Retinal pigment epithelial cell (primary cell): ENCODE results near the gene JAK3.

Source experiments
- DNase-seq: peaks from one replicate; pipeline ENCODE4 v3.0.0-alpha.2; 2010; ENCODE audit warnings: low read depth
- H3K4me3 ChIP-seq: 2 replicates; pipeline ENCODE4 v1.5.1; 2011; ENCODE audit warnings: mild to moderate bottlenecking, low read length, control low read depth, moderate library complexity
- TF ChIP-seq, protein P1 (sequence below): conservative IDR thresholded peaks from 2 replicates; pipeline ENCODE4 v1.5.1; 2011; ENCODE audit warnings: low read depth, low read length, control low read depth, inconsistent platforms

Gene JAK3

DNA sequence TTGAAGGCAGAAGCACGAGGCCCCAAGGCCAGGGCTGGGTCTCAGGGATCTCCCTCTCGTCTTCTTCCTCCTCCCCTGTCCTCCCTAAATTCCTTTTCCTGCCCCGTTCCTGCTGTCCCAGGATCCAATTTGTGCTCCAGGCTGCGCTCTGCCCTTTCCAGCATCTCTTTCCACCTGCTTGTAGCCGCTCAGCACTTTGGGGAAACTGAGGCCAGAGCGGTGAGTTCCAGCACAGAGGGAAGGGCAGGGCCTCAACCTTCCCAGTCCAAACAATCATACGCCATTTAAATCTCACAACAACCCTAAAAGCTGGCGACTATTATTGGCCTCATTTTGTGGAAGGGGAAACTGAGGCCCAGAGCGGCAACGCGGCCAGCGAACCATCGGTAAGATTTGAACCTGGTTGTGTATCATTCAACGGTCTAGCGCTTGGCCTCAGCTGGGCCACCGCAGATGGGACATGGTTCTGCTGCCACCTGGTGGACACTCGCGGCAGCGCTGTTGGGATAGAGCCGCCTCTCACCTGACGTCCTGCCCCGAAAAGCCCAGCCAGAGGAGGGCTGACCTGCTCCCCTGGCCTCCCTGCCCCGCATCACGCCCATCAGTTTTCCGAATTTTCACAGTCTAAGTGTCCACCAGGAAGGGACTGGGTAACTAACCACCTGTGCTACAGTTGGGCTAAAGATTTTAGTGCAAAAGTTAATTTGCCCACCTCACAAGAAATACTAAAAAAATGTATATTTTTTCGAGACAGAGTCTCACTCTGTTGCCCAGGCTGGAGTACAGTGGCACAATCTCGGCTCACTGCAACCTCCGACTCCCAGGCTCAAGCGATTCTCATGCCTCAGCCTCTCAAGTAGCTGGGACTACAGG, 7.7 kb upstream of the JAK3 start:
- DNase-seq = no peak
- TF ChIP-seq, protein P1, sequence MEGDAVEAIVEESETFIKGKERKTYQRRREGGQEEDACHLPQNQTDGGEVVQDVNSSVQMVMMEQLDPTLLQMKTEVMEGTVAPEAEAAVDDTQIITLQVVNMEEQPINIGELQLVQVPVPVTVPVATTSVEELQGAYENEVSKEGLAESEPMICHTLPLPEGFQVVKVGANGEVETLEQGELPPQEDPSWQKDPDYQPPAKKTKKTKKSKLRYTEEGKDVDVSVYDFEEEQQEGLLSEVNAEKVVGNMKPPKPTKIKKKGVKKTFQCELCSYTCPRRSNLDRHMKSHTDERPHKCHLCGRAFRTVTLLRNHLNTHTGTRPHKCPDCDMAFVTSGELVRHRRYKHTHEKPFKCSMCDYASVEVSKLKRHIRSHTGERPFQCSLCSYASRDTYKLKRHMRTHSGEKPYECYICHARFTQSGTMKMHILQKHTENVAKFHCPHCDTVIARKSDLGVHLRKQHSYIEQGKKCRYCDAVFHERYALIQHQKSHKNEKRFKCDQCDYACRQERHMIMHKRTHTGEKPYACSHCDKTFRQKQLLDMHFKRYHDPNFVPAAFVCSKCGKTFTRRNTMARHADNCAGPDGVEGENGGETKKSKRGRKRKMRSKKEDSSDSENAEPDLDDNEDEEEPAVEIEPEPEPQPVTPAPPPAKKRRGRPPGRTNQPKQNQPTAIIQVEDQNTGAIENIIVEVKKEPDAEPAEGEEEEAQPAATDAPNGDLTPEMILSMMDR = peak; percentile 92
- H3K4me3 ChIP-seq = no peak overlapping the region

DNA sequence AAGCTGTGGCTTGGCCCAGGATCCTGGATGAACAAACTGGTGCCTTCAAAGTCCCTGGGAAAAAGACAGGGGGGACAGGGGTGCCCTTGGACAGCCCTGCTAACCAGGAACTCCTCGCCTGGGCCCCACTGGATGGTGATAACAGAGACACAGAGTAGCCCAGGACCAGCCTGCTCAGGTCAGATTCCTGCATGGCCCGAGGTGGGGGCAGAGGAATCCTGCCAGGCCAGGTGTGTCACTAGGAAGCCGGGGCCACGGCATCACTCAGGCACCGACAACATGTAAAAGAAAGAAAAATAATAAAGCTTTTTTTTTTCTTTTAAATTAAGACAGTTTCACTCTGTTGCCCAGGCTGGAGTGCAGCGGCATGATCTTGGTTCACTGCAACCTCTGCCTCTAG, 6.3 kb upstream of the JAK3 start:
- TF ChIP-seq, protein P1 = no peak
- DNase-seq = no peak
- no peak overlapping the region for H3K4me3 ChIP-seq

DNA sequence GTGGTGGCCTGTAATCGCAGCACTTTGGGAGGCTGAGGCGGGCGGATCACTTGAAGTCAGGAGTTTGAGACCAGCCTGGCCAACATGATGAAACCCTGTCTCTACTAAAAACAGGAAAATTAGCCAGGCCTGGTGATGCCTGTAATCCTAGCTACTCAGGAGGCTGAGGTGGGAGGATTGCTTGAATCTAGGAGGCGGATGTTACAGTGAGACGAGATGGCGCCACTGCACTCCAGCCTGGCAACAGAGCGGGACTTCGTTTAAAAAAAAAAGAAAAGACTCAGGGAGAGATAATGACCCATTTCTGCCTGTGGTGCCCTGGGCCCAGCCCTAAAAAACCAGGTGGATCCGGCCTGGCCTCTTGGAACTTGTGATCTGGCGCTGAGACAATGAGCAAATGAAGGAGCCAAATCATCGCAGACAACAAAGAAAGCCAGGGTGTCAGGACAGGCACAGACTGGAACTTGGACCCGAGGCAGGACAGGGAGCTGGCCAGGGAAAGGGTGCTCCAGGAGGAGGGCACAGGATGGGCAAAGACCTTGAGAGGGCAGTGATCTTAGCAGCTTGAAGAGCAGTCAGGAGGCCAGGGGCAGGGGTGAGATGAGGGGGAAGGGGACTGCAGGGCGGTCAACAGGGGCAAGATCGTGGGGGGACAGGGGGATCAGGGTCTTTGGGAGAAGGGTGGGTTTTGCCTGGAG, 962 bp upstream of the JAK3 start:
- no peak for DNase-seq

DNA sequence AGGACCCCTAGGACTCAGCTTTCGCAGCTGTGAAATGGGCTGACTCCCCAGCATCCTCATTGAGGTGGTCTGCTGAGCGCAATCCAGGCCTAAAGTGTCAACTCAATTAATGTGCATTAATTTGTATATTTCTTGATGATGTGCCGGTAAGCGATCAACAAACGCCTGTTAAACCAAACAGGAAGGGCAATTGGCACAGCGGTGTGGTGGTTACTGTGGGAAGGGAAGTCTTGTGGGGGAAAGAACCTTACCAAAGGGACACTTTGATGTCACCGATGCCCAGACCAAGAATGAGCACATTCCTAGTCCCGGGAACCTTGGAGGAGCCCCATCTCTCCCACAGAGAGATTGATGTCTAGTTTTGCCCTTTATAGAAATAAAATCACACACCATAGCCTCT, 1.6 kb downstream of the JAK3 start:
- no peak overlapping the region for H3K4me3 ChIP-seq
- DNase-seq = no peak
- TF ChIP-seq, protein P1 = no peak

More for the DNA sequence above, 962 bp upstream of the JAK3 start:
- H3K4me3 ChIP-seq = no peak overlapping the region
- TF ChIP-seq, protein P1 = no peak

DNA sequence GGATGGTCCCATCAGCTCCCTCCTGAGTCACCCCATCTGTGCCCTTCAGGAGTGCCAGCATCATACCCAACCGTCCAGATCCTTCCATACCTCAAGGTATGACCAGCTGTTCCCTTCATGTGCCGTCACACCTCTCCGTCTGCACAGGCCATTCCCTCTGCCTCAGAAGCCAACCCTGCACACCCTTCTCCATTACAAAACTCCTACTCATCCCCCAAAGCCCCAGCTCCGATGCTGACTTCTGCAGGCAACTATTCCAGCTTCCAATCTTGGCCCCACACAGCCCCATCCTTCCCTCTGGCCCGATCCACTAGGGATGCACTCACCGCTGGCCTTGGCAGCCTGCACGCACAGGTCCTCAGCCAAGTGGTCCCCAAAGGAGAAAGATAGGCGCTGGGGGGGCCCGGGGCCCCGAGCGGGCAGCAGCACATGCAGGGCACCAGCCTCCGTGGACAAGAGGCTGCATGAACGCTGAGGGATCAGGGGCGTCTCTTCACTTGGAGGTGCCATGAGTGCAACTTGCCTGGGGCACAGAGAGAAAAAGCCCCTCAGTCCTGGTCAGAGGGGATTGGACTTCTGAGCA, 3.8 kb downstream of the JAK3 start:
- TF ChIP-seq, protein P1 = no peak
- DNase-seq = no peak
- H3K4me3 ChIP-seq = no peak overlapping the region

DNA sequence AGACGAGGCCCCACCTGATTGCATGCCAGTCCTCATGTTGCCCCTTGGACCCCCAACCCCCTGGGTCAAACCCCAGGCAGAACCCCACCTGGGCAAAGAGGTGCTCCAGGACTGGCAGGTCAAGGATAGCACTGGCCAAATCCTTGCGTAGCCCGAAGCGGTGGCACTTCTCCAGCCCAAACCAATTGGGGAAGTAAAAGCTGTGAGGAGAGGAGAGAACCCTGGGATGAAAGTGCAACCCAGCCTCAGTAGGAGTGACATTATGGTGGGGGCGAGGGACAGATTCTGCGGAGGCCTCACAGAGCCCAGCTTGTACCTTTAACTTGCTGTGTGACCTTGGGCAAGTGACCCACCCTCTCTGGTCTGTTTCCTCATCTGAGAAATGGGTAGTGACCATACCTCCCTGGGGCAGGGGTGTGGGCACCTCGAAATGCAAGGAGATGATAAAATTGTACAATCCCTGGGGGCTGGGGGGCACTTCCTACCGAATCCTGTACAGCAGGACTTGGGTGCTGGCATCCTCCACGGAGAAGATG, 4.4 kb downstream of the JAK3 start:
- H3K4me3 ChIP-seq = no peak overlapping the region
- DNase-seq = no peak
- TF ChIP-seq, protein P1 = no peak
